ENCODE results near the gene ATG4B.
"Not testable (repeated sequence)": the region's sequence is repeated elsewhere in the genome, so short reads cannot be mapped to it uniquely, and the experiment has no call there.

Gene ATG4B

GRCh38 chr2:241637018-241637794, at the start of gene ATG4B, which contains the start of gene THAP4:
TSS of gene ATG4B (plus strand) at chr2:241637693. CDS start at chr2:241637715, 22 bp downstream.
TSS of gene THAP4 (minus strand) at chr2:241637158. CDS start at chr2:241637017, 141 bp downstream.
- H3K27me3 ChIP-seq (replicated peaks; ENCODE audit: control insufficient read depth, insufficient read depth, low read length): no peaks in the 10 kb centered on the region
- no peaks in the 10 kb centered on the region for H3K9me3 ChIP-seq (ENCODE audit: control insufficient read depth, low read length)
- H3K36me3 ChIP-seq (ENCODE audit: control insufficient read depth, insufficient read depth, low read length, severe bottlenecking): peaks cover 17% of the 10 kb centered on the region
- H3K4me1 ChIP-seq (ENCODE audit: control insufficient read depth, insufficient read depth, low read length): peaks cover 38% of the 10 kb centered on the region
- peak within 1 kb of the TSS; percentile 100 for H3K9ac ChIP-seq (ENCODE audit: low read length)
- DNase-seq (ENCODE audit: low read depth): peak; percentile 92
- peak within 1 kb of the TSS; percentile 95 for H3K4me3 ChIP-seq (ENCODE audit: low read length)

DNA sequence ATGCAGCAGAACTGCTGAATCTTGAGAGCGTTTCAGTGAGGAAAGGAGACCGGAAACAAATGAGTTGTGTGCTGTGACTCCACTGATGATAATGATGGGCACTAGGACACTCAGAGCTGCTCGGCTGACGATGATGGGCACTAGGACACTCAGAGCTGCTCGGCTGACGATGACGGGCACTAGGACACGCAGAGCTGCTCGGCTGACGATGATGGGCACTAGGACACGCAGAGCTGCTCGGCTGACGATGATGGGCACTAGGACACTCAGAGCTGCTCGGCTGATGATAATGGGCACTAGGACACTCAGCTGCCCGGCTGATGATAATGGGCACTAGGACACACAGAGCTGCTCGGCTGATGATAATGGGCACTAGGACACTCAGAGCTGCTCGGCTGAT, 47.6 kb upstream of the ATG4B start:
- DNase-seq (ENCODE audit: low read depth); H3K4me1 ChIP-seq (ENCODE audit: control insufficient read depth, insufficient read depth, low read length); H3K9ac ChIP-seq (ENCODE audit: low read length); H3K4me3 ChIP-seq (ENCODE audit: low read length); H3K27me3 ChIP-seq (replicated peaks; ENCODE audit: control insufficient read depth, insufficient read depth, low read length): not testable (repeated sequence)
- peaks cover 29% of the 10 kb centered on the region for H3K9me3 ChIP-seq (ENCODE audit: control insufficient read depth, low read length)
- peaks cover 63% of the 10 kb centered on the region for H3K36me3 ChIP-seq (ENCODE audit: control insufficient read depth, insufficient read depth, low read length, severe bottlenecking)

- H3K9me3 ChIP-seq (ENCODE audit: control insufficient read depth, low read length): peaks cover 21% of the 10 kb centered on the region
- H3K36me3 ChIP-seq (ENCODE audit: control insufficient read depth, insufficient read depth, low read length, severe bottlenecking): peaks cover 63% of the 10 kb centered on the region
- H3K4me3 ChIP-seq (ENCODE audit: low read length); H3K9ac ChIP-seq (ENCODE audit: low read length); H3K27me3 ChIP-seq (replicated peaks; ENCODE audit: control insufficient read depth, insufficient read depth, low read length); H3K4me1 ChIP-seq (ENCODE audit: control insufficient read depth, insufficient read depth, low read length); DNase-seq (ENCODE audit: low read depth): not testable (repeated sequence)
Measured at GRCh38 chr2:241590496-241591455, 46.7 kb upstream of the ATG4B start.

GRCh38 chr2:241592126-241592845, 45.2 kb upstream of the ATG4B start:
- Histone ChIP-seq H3K4me3 (ENCODE audit: low read length) (no peak overlapping the region), H3K9ac (ENCODE audit: low read length) (no peak overlapping the region), H3K36me3 (ENCODE audit: control insufficient read depth, insufficient read depth, low read length, severe bottlenecking) (peaks cover 54% of the 10 kb centered on the region), H3K4me1 (ENCODE audit: control insufficient read depth, insufficient read depth, low read length) (no peaks in the 10 kb centered on the region), H3K27me3 (replicated peaks; ENCODE audit: control insufficient read depth, insufficient read depth, low read length) (no peaks in the 10 kb centered on the region), H3K9me3 (ENCODE audit: control insufficient read depth, low read length) (peaks cover 9% of the 10 kb centered on the region)
- no peak for DNase-seq (ENCODE audit: low read depth)

- Histone ChIP-seq H3K9me3 (ENCODE audit: control insufficient read depth, low read length) (peaks cover under 1% of the 10 kb centered on the region), H3K27me3 (replicated peaks; ENCODE audit: control insufficient read depth, insufficient read depth, low read length) (no peaks in the 10 kb centered on the region), H3K9ac (ENCODE audit: low read length) (no peak overlapping the region), H3K36me3 (ENCODE audit: control insufficient read depth, insufficient read depth, low read length, severe bottlenecking) (peaks cover 52% of the 10 kb centered on the region), H3K4me1 (ENCODE audit: control insufficient read depth, insufficient read depth, low read length) (peaks cover 8% of the 10 kb centered on the region), H3K4me3 (ENCODE audit: low read length) (no peak overlapping the region)
- no peak for DNase-seq (ENCODE audit: low read depth)
Measured at GRCh38 chr2:241593271-241593670, 44.2 kb upstream of the ATG4B start.

DNA sequence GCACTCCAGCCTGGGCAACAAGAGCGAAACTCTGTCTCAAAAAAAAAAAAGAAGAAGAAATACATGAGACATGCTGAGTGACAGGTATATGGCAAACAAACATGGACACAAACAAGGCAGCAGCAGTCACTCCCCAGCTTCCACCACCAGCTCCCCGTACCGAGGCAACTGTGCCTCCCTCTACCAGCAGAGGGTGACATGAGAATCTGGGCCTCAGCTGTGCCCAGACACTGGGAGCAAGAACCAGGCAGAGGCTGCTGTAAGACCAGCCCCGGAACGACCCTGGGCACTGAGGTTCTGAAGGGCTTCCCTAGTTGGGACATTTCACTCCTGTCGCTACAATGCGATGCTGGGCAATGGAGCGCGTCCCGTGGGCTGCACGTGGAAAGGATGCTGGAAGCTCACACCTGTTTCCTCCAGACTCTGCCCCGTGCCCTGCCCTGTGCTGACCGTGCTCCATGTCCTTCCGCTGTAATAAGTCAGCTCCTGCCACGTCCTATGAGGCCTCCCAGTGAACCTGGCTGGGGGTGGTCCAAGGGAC, 41.8 kb upstream of the ATG4B start:
- H3K36me3 ChIP-seq (ENCODE audit: control insufficient read depth, insufficient read depth, low read length, severe bottlenecking): peaks cover 51% of the 10 kb centered on the region
- no peak overlapping the region for H3K4me3 ChIP-seq (ENCODE audit: low read length)
- H3K27me3 ChIP-seq (replicated peaks; ENCODE audit: control insufficient read depth, insufficient read depth, low read length): no peaks in the 10 kb centered on the region
- H3K9ac ChIP-seq (ENCODE audit: low read length): no peak overlapping the region
- no peak for DNase-seq (ENCODE audit: low read depth)
- no peaks in the 10 kb centered on the region for H3K9me3 ChIP-seq (ENCODE audit: control insufficient read depth, low read length)
- H3K4me1 ChIP-seq (ENCODE audit: control insufficient read depth, insufficient read depth, low read length): peaks cover 13% of the 10 kb centered on the region

- Histone ChIP-seq H3K36me3 (ENCODE audit: control insufficient read depth, insufficient read depth, low read length, severe bottlenecking) (peaks cover 60% of the 10 kb centered on the region), H3K9me3 (ENCODE audit: control insufficient read depth, low read length) (no peaks in the 10 kb centered on the region), H3K27me3 (replicated peaks; ENCODE audit: control insufficient read depth, insufficient read depth, low read length) (no peaks in the 10 kb centered on the region), H3K4me1 (ENCODE audit: control insufficient read depth, insufficient read depth, low read length) (peaks cover 13% of the 10 kb centered on the region), H3K9ac (ENCODE audit: low read length) (no peak overlapping the region), H3K4me3 (ENCODE audit: low read length) (no peak overlapping the region)
- DNase-seq (ENCODE audit: low read depth): no peak
Measured at GRCh38 chr2:241597561-241597960, 39.9 kb upstream of the ATG4B start.

DNA sequence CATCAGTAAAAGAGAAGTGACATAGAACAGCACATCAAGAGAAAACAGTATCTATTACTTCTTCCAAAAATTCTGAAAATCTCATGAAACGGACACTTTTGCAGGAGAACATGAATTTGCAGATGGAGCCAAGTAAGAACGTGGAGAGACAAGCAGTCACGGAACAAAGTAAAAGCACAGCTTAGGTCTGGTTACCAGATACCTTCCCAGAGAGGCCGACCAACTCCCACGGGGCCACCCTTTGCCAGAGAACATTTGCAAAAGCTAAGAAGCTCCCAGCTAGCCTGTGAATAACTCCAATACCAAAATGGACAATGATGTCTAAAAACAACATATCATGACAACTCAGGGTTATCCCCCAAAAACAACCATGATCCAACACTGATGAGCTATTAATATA, 39.4 kb upstream of the ATG4B start:
- peaks cover 13% of the 10 kb centered on the region for H3K4me1 ChIP-seq (ENCODE audit: control insufficient read depth, insufficient read depth, low read length)
- H3K36me3 ChIP-seq (ENCODE audit: control insufficient read depth, insufficient read depth, low read length, severe bottlenecking): peaks cover 61% of the 10 kb centered on the region
- H3K9me3 ChIP-seq (ENCODE audit: control insufficient read depth, low read length): no peaks in the 10 kb centered on the region
- DNase-seq (ENCODE audit: low read depth): no peak
- no peak overlapping the region for H3K4me3 ChIP-seq (ENCODE audit: low read length)
- no peaks in the 10 kb centered on the region for H3K27me3 ChIP-seq (replicated peaks; ENCODE audit: control insufficient read depth, insufficient read depth, low read length)
- H3K9ac ChIP-seq (ENCODE audit: low read length): no peak overlapping the region

- Histone ChIP-seq H3K4me3 (ENCODE audit: low read length) (no peak overlapping the region), H3K27me3 (replicated peaks; ENCODE audit: control insufficient read depth, insufficient read depth, low read length) (no peaks in the 10 kb centered on the region), H3K9ac (ENCODE audit: low read length) (no peak overlapping the region), H3K4me1 (ENCODE audit: control insufficient read depth, insufficient read depth, low read length) (peaks cover 13% of the 10 kb centered on the region), H3K9me3 (ENCODE audit: control insufficient read depth, low read length) (no peaks in the 10 kb centered on the region), H3K36me3 (ENCODE audit: control insufficient read depth, insufficient read depth, low read length, severe bottlenecking) (peaks cover 58% of the 10 kb centered on the region)
- DNase-seq (ENCODE audit: low read depth): no peak
Measured at GRCh38 chr2:241598487-241598886, 39.0 kb upstream of the ATG4B start.

- Histone ChIP-seq H3K4me3 (ENCODE audit: low read length) (no peak overlapping the region), H3K27me3 (replicated peaks; ENCODE audit: control insufficient read depth, insufficient read depth, low read length) (no peaks in the 10 kb centered on the region), H3K9ac (ENCODE audit: low read length) (no peak overlapping the region), H3K36me3 (ENCODE audit: control insufficient read depth, insufficient read depth, low read length, severe bottlenecking) (peaks cover 53% of the 10 kb centered on the region), H3K4me1 (ENCODE audit: control insufficient read depth, insufficient read depth, low read length) (peaks cover 13% of the 10 kb centered on the region), H3K9me3 (ENCODE audit: control insufficient read depth, low read length) (no peaks in the 10 kb centered on the region)
- no peak for DNase-seq (ENCODE audit: low read depth)
Measured at GRCh38 chr2:241599615-241600014, 37.9 kb upstream of the ATG4B start.
